MM.1S (cell line): Measurements from ENCODE around the gene FBXL7.

Experiments used
- EZH2 ChIP-seq: fragments of 300-600 bp; sonication (generic); optimal IDR thresholded peaks from 2 replicates; pipeline ENCODE3; 2017; ENCODE audit warnings: low read depth, mild to moderate bottlenecking, antibody characterized with exemption, low read length, mixed read lengths
- EZH2phosphoT487 ChIP-seq: fragments of 300-600 bp; sonication (generic); IDR thresholded peaks from 2 replicates; pipeline ENCODE4 v1.6.1; 2018; ENCODE audit warnings: antibody characterized with exemption, low read length
- TF ChIP-seq, protein P1 (sequence below): fragments of 300-600 bp; sonication (generic); IDR thresholded peaks from 2 replicates; pipeline ENCODE4 v1.5.1; 2016; ENCODE audit warnings: antibody characterized with exemption, low read length, mixed read lengths

DNA sequence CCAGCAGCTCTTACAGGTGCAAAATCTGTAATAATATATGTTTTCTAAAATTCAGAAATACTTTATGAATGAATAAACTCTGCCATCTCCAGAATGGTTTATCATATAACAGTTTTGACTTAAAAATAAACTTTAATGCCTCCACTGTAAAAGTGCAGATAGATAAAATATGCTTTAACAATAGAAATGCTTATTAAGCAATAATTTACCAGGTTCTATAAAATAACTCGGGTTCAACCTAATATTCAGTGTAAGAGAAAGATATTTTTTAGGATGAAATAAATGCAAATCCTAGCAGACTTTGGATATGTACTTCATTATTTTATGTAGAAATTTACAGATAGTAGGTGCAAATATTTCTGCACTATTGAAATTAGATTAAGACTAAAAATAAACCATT lies 74.1 kb downstream of the FBXL7 start:
- TF ChIP-seq, protein P1, sequence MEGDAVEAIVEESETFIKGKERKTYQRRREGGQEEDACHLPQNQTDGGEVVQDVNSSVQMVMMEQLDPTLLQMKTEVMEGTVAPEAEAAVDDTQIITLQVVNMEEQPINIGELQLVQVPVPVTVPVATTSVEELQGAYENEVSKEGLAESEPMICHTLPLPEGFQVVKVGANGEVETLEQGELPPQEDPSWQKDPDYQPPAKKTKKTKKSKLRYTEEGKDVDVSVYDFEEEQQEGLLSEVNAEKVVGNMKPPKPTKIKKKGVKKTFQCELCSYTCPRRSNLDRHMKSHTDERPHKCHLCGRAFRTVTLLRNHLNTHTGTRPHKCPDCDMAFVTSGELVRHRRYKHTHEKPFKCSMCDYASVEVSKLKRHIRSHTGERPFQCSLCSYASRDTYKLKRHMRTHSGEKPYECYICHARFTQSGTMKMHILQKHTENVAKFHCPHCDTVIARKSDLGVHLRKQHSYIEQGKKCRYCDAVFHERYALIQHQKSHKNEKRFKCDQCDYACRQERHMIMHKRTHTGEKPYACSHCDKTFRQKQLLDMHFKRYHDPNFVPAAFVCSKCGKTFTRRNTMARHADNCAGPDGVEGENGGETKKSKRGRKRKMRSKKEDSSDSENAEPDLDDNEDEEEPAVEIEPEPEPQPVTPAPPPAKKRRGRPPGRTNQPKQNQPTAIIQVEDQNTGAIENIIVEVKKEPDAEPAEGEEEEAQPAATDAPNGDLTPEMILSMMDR = no peak
- TF ChIP-seq EZH2 = no peak
- TF ChIP-seq EZH2phosphoT487 = no peak
